Activated CD4-positive, alpha-beta memory T cell treated with anti-CD3 and anti-CD28 coated beads for 36 hours (primary cell): ENCODE measurements around the gene PLEKHG5. TPM values are rescaled to one million over a fixed set of nuclear protein-coding genes. Genes with fewer than 3 reads are reported as not detected.
A peak's percentile ranks its signal among the peaks of the same experiment; 100 is the strongest.
"Not testable (repeated sequence)": the region's sequence is repeated elsewhere in the genome, so short reads cannot be mapped to it uniquely, and the experiment has no call there.

ENCODE experiments used
- CTCF ChIA-PET: fragments of 350-600 bp; sonication (Branson Sonifier 250); formaldehyde crosslinking; loops from one replicate; lab custom pipeline; 2021; ENCODE audit warnings: antibody characterized with exemption, inconsistent platforms; lab: Charles Lee
- POLR2A ChIA-PET: fragments of 350-600 bp; sonication (Branson Sonifier 250); formaldehyde crosslinking; loops from one replicate; lab custom pipeline; 2021; ENCODE audit warnings: antibody characterized with exemption; lab: Charles Lee
- DNase-seq: peaks from one replicate; pipeline ENCODE4 v3.0.0-alpha.2; 2020
- H3K27ac Mint-ChIP-seq: one replicate; pipeline ENCODE4 v1.8.0; 2021; ENCODE audit warnings: mixed read lengths
- H3K27me3 Mint-ChIP-seq: one replicate; pipeline ENCODE4 v1.8.0; 2021; ENCODE audit warnings: mixed read lengths
- H3K36me3 Mint-ChIP-seq: one replicate; pipeline ENCODE4 v1.8.0; 2021; ENCODE audit warnings: mixed read lengths
- H3K4me1 Mint-ChIP-seq: one replicate; pipeline ENCODE4 v1.8.0; 2021; ENCODE audit warnings: low read depth, mixed read lengths
- H3K4me3 Mint-ChIP-seq: one replicate; pipeline ENCODE4 v1.8.0; 2021; ENCODE audit warnings: mild to moderate bottlenecking, mixed read lengths
- H3K9me3 Mint-ChIP-seq: one replicate; pipeline ENCODE4 v1.8.0; 2021; ENCODE audit warnings: mixed read lengths
- intact Hi-C: fragments of 100-400 bp; cut with micrococcal nuclease; formaldehyde crosslinking; loops from one replicate; pipeline ENCODE4 v1.15.1; 2023
- total RNA-seq, 2 experiments: library from RNA; stranded (reverse); gene quantifications; one replicate each; pipeline ENCODE4 v1.2.3, GENCODE V29; 2021

PLEKHG5 gene
- total RNA-seq, 2 experiments from 2014 or later, result 2.1 to 2.2 TPM

DNA sequence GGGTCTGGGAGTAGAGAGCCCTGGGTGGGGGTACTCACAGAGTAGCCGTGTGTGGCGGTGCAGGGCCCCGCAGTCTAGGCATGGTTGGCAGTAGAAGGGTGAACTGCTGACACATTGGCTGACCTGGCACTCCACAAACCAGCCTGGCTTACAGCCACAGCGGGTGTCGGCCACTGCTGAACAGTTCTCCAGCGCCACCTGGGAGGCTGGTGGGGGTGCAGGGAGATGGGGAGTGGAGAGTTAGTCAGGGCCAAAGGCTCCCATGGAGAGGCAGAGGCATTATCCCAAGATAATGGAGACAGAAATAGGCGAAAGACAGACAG, 27.0 kb downstream of the PLEKHG5 start:
- intact Hi-C loops, result loop anchor here (1.0 to 5.0 kb wide), 4 partner anchors 26 to 267 kb away; partner anchors contain the start of genes ACOT7 and RPL22
- H3K27ac Mint-ChIP-seq, result peak overlapping the region; percentile 83
- POLR2A ChIA-PET, result no interaction called here

DNA sequence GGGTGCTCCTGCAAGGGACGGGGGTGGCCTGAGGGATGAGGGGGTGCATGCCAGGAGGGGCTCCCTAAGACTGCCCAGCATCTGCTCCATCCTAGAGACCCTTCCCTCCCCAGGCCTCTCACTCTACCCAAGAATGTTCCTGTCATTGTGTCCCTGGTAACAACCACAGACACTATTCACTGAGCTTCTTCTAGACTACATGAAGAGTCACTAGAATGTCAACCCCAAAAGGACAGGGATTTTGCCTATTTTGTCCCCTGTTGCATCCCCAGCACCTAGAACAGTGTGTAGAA, 28.4 kb downstream of the PLEKHG5 start:
- intact Hi-C loops, result loop anchor here (5.0 kb wide), 1 partner anchor 266 kb away; the partner anchor contains the start of gene RPL22
- H3K4me3 Mint-ChIP-seq, result peak overlapping the region; percentile 37
- peaks cover 58% of the 10 kb centered on the region for H3K4me1 Mint-ChIP-seq
- DNase-seq, result no peak
- peak overlapping the region; percentile 79 for H3K27ac Mint-ChIP-seq
- H3K9me3 Mint-ChIP-seq, result no peaks in the 10 kb centered on the region
- H3K36me3 Mint-ChIP-seq, result peaks cover 35% of the 10 kb centered on the region
- CTCF ChIA-PET, result interaction anchor here (0.8 to 2.9 kb wide), 12 partner anchors 8 to 58 kb away, joined by 3 to 12 read pairs (median 5); no protein-coding TSS in a partner anchor
- no peaks in the 10 kb centered on the region for H3K27me3 Mint-ChIP-seq
- POLR2A ChIA-PET, result no interaction called here

More for the DNA sequence above, 27.0 kb downstream of the PLEKHG5 start:
- CTCF ChIA-PET, result interaction anchor here (1.1 to 2.9 kb wide), 7 partner anchors 9 to 90 kb away, joined by 3 to 12 read pairs (median 9); partner anchors contain the start of genes NOL9 and TAS1R1
- no peaks in the 10 kb centered on the region for H3K27me3 Mint-ChIP-seq
- peaks cover 35% of the 10 kb centered on the region for H3K36me3 Mint-ChIP-seq
- peak; percentile 83 for DNase-seq
- no peaks in the 10 kb centered on the region for H3K9me3 Mint-ChIP-seq
- H3K4me1 Mint-ChIP-seq, result peaks cover 54% of the 10 kb centered on the region
- peak overlapping the region; percentile 82 for H3K4me3 Mint-ChIP-seq

DNA sequence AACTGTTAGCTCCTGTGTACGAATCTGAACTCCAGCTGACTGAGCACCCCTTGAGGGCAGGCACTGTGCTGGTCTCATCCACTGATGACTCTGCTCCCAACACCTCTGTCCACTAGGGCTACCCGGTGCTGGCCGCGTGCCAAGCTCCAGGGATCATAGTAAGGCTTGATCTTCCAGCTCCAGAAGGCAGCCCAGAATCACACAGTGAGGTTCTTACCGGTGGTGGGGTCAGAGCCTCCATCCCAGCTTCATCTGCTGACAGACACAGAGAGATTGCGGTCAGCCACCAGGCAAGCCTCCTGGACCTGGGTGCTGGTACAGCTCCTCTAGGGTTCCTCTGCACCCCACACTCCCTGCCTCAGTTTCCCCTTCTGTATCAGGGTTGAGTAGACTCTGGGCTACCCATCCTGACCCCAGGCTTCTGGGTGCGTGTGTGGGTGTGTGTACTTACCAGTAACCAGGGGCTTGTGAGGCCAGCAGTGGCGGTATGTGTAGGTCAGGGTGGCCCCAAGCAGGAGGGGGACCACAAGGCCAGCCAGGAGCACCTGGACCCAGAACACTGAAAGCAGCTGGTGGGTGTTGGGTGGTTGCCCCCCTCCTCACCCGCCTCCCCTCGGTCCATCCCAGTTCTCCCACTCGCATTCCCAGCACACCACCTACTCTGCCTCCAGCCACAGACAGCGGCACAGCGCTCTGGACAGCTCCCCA, 28.9 kb downstream of the PLEKHG5 start:
- no peak for DNase-seq
- ChIA-PET CTCF (interaction anchor here (0.8 to 2.9 kb wide), 8 partner anchors 8 to 39 kb away, joined by 3 to 12 read pairs (median 4); no protein-coding TSS in a partner anchor), POLR2A (no interaction called here)
- H3K4me3 Mint-ChIP-seq, result peak overlapping the region; percentile 15
- H3K27ac Mint-ChIP-seq, result peak overlapping the region; percentile 81
- intact Hi-C loops, result loop anchor here (5.0 kb wide), 1 partner anchor 265 kb away; the partner anchor contains the start of gene RPL22
- H3K27me3 Mint-ChIP-seq, result no peaks in the 10 kb centered on the region
- no peaks in the 10 kb centered on the region for H3K9me3 Mint-ChIP-seq
- H3K4me1 Mint-ChIP-seq, result peaks cover 58% of the 10 kb centered on the region
- peaks cover 35% of the 10 kb centered on the region for H3K36me3 Mint-ChIP-seq

DNA sequence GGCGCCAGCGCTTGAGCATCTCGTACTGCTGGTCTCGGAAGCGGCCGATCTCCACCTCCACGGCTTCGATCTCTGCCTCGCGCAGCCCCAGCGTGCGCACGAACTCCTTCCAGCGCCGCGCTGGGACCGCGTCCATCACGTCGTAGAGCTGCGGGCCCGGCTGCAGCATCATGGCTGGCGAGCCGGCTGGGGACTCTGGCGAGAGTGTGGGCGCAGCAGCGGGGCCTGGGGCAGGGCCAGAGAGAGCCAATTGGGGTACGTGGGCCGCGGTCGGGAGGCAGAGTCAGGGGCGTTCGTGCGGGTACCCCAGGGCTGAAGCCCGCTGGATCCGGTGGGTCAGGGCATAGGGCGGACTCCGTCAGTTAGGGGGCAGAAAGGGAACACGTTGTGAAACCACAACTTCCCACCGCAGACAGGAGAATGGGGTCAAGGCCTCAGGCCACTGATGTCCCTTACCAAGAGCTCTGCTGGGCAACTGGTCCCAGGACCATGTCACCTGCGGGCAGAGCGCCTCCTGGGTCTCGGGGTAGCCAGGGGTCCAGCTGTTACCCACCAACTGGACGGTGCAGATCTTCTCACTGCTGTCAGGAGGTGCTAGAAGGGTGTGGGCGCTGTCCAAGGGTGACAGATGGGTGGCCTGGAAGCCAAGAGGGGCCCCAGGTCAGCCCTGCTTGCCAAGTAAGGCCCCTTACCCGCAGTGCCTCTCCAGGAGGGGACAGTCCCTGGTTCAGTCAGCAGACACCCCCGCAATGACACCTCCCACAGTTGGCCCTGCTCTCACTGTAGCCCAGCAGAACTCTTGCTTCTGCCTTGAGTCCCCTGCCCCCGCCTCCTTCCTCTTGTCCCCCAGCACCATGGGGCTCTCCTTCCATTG, 29.7 kb downstream of the PLEKHG5 start:
- peak; percentile 60 for DNase-seq
- no peaks in the 10 kb centered on the region for H3K9me3 Mint-ChIP-seq
- ChIA-PET CTCF (interaction anchor here (0.9 to 2.9 kb wide), 5 partner anchors 11 to 39 kb away, joined by 3 to 12 read pairs (median 4); no protein-coding TSS in a partner anchor), POLR2A (no interaction called here)
- H3K36me3 Mint-ChIP-seq, result peaks cover 35% of the 10 kb centered on the region
- H3K27me3 Mint-ChIP-seq, result no peaks in the 10 kb centered on the region
- peak overlapping the region; percentile 81 for H3K27ac Mint-ChIP-seq
- H3K4me1 Mint-ChIP-seq, result peaks cover 55% of the 10 kb centered on the region
- intact Hi-C loops, result loop anchor here (2.0 to 5.0 kb wide), 2 partner anchors 141 to 264 kb away; partner anchors contain the start of genes KLHL21 and RPL22
- peak overlapping the region; percentile 15 for H3K4me3 Mint-ChIP-seq

DNA sequence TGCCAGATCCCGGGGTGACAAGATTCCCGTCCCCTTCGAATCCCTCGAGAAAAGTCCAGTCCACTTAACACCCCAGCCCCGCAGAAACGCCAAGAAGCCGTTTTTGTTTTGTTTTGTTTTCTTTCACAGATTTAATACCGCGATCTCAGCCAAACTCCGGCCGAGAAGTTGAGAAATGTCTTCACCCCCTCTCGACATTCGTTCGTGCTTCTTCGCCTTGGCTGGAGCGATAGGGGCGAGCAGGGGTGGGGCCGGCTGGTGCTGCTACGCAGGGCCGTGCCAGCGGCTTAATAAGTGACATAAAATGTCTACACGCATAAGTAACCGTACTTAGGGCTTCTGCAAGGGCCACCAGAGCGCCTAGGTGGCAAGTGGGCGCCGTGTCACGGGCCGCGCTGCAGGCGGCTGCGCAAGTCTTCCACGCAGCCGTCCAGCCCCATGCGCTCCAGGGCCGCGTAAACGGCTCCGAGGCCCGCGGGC, 30.4 kb downstream of the PLEKHG5 start:
- peak overlapping the region; percentile 95 for H3K27ac Mint-ChIP-seq
- no peaks in the 10 kb centered on the region for H3K9me3 Mint-ChIP-seq
- peaks cover 2% of the 10 kb centered on the region for H3K27me3 Mint-ChIP-seq
- H3K4me3 Mint-ChIP-seq, result peak overlapping the region; percentile 81
- intact Hi-C loops, result loop anchor here (2.0 to 5.0 kb wide), 2 partner anchors 142 to 264 kb away; partner anchors contain the start of genes KLHL21 and RPL22
- ChIA-PET CTCF (interaction anchor here (1.4 to 3.2 kb wide), 5 partner anchors 11 to 38 kb away, joined by 5 to 22 read pairs (median 14); partner anchors contain the start of gene PLEKHG5), POLR2A (interaction anchor here (1.0 to 1.5 kb wide), 4 partner anchors 12 to 226 kb away, joined by 3 to 8 read pairs (median 4); no protein-coding TSS in a partner anchor)
- DNase-seq, result no peak
- H3K36me3 Mint-ChIP-seq, result peaks cover 35% of the 10 kb centered on the region
- peaks cover 50% of the 10 kb centered on the region for H3K4me1 Mint-ChIP-seq

DNA sequence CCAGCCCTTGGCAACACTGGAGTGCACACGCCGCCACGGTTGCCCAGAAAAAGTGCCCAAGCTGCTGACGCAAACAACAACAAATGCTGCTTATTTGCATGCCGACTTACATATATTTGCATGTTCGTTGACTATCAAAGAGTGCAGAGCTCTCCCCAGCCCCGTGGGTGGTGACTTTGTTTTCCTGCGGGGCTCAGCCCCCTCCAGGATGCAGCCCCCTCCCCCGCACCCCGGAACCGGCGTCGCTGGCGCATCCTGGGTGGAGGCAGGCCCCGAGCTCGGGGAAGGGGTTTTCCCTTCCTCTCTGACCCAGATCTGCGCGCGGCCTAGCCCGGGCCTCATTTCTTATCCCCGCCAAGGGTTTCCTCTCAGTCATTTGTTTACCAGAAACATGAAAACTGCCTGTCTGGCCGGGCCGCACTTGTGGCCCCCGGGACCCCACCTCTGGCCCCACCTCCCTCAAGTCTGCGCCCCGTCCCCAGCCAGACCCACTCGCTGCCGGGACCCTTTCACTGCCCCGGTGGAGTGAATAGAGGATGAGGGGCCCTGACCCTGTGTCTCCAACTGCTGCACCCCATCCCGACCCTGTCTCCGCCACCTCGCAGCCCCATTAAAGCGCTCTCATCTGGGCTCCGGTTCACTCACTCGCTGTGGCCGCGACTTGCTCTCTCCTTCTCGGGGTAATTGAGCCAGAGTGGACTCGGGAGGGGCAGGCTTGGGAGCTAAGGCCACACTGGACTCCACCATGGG, 31.0 kb downstream of the PLEKHG5 start:
- Mint-ChIP-seq H3K4me3 (peak overlapping the region; percentile 81), H3K9me3 (no peaks in the 10 kb centered on the region), H3K27ac (peak overlapping the region; percentile 95), H3K4me1 (peaks cover 52% of the 10 kb centered on the region), H3K27me3 (peaks cover 2% of the 10 kb centered on the region), H3K36me3 (peaks cover 35% of the 10 kb centered on the region)
- POLR2A ChIA-PET, result interaction anchor here (0.6 to 1.5 kb wide), 7 partner anchors 11 to 225 kb away, joined by 3 to 8 read pairs (median 4); partner anchors contain the start of gene ICMT
- CTCF ChIA-PET, result interaction anchor here (0.8 to 3.2 kb wide), 8 partner anchors 12 to 214 kb away, joined by 3 to 22 read pairs (median 9); partner anchors contain the start of gene PLEKHG5
- intact Hi-C loops, result loop anchor here (2.0 to 5.0 kb wide), 2 partner anchors 142 to 263 kb away; partner anchors contain the start of genes KLHL21 and RPL22
- peak; percentile 94 for DNase-seq

DNA sequence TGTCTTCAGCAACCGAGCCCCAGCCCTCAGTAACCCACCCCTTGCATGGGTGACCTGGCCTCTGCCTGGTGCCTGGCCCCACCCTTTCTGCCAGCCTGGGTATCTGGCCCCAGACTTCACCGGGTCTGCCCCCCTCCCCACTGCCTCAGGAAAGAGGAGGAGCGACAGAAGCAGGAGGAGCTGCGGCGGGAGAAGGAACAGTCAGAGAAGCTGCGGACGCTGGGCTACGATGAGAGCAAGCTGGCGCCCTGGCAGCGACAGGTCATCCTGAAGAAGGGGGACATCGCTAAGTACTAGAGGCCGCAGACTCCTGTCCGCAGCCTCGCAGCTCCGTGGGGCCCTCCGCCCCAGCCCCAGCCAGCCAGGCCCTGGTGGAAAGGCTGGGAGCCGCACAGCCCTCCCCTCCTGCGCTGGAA, 31.6 kb downstream of the PLEKHG5 start:
- peaks cover 2% of the 10 kb centered on the region for H3K27me3 Mint-ChIP-seq
- intact Hi-C loops, result loop anchor here (2.0 to 5.0 kb wide), 2 partner anchors 143 to 263 kb away; partner anchors contain the start of genes KLHL21 and RPL22
- peak overlapping the region; percentile 95 for H3K27ac Mint-ChIP-seq
- H3K4me1 Mint-ChIP-seq, result peaks cover 53% of the 10 kb centered on the region
- H3K9me3 Mint-ChIP-seq, result no peaks in the 10 kb centered on the region
- ChIA-PET CTCF (interaction anchor here (0.8 to 3.2 kb wide), 9 partner anchors 12 to 214 kb away, joined by 3 to 22 read pairs (median 6); partner anchors contain the start of gene PLEKHG5), POLR2A (interaction anchor here (0.6 to 1.5 kb wide), 6 partner anchors 10 to 224 kb away, joined by 3 to 8 read pairs (median 4); partner anchors contain the start of gene ICMT)
- H3K4me3 Mint-ChIP-seq, result peak overlapping the region; percentile 81
- DNase-seq, result peak; percentile 86
- peaks cover 35% of the 10 kb centered on the region for H3K36me3 Mint-ChIP-seq

DNA sequence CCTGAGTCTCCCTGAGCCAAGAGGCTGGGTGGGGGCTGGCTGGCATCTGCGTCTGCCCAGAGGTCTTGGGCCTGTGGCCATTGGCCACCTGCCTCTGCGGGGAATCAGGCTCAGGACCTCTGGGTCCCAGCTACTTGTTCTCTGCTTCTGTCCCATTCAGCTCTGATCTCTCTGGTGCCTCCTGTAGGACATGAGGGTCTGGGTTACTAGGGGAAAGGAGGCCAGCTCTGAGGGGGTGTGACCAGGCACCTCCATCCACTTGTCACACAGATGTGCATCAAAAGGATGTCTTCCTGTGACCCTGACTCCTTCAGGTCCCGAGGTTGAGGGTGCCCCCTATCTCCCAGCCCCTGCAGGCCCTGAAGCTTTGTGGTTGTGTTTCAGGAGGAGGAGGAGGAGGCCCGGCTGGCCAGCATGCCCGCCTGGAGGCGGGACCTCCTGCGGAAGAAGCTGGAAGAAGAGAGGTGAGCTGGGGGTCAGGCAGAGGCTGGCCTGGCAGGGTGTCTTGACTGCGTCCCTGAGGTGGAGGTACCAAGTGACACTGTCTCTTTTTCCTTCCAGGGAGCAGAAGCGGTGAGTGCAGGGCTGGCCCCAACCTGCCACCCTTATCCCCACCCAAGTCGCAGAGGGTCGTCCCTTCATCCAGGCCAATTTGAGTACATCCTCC, 34.5 kb downstream of the PLEKHG5 start:
- CTCF ChIA-PET, result interaction anchor here (0.9 to 3.5 kb wide), 3 partner anchors 10 to 17 kb away, joined by 3 to 36 read pairs (median 6); no protein-coding TSS in a partner anchor
- Mint-ChIP-seq H3K36me3 (peaks cover 14% of the 10 kb centered on the region), H3K9me3 (no peaks in the 10 kb centered on the region), H3K27ac (no peak overlapping the region), H3K4me1 (peaks cover 35% of the 10 kb centered on the region), H3K4me3 (no peak overlapping the region), H3K27me3 (peaks cover 16% of the 10 kb centered on the region)
- POLR2A ChIA-PET, result no interaction called here
- intact Hi-C loops, result no loop called here
- DNase-seq, result no peak

DNA sequence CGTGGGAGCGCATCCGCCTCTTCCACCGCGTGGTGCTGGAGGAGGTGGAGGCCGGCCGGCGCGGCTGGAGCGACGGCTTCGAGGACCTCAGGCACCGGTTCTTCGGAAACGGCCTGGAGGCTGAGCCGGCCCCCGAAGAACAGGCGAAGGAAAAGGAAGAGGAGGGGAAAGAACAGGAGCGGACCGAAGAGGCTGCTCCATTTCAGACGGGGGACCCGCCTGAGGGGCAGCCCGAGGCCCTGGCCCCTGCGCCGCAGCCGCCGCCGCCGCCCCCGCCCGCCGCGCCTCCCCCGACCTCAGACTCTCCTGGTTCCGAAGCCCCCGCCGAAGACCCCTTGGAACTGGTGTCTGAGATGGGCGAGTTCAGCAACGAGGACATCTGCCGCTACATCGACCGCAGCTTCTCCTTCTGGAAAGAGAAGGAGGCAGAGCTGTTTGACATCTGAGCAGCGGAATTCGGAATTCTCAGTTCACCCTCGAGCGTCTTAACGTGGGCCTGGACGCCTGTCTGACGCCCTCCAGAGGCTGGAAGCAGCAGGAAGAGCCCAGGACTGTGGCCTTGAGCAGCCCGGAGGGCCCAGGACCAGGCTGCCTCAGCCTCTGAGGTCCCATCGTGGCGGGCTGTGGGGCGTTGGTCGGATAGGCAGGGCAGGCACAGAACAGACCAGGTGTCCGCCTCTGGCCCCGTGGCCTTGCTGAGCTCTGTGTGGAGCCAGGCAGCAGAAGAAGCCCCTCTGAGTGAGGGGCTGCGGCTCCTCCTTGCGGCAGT, 35.5 kb downstream of the PLEKHG5 start:
- DNase-seq, H3K36me3 Mint-ChIP-seq, H3K9me3 Mint-ChIP-seq, intact Hi-C loops, H3K27ac Mint-ChIP-seq, POLR2A ChIA-PET, H3K4me3 Mint-ChIP-seq: not testable (repeated sequence)
- CTCF ChIA-PET, result interaction anchor here (1.8 to 3.5 kb wide), 5 partner anchors 8 to 208 kb away, joined by 5 to 36 read pairs (median 10); no protein-coding TSS in a partner anchor
- Mint-ChIP-seq H3K27me3 (peaks cover 18% of the 10 kb centered on the region), H3K4me1 (peaks cover 27% of the 10 kb centered on the region)
